Motor neuron (in vitro differentiated cells): ENCODE results near the gene NAGPA. TPM values are rescaled to one million over a fixed set of nuclear protein-coding genes. Genes with fewer than 3 reads are reported as not detected.
A peak's percentile ranks its signal among the peaks of the same experiment; 100 is the strongest.

ENCODE experiments used
- ATAC-seq, 8 experiments: fragments of 200-7000 bp; cut with Tn5 transposase; replicated peaks in 6 of 8; 2 replicates each; pipeline ENCODE4 v1.8.0; 2021; ENCODE audit warnings: mild to moderate bottlenecking in 8 of 8, moderate library complexity in 8 of 8
- H3K27ac ChIP-seq, 2 donors: fragments of 250-450 bp; sonication (Bioruptor Pico); 2 replicates each; pipeline ENCODE4 v1.9.0; 2021; ENCODE audit warnings: antibody characterized with exemption in 2 of 2, mild to moderate bottlenecking in 2 of 2, moderate library complexity in 1 of 2
- H3K4me1 ChIP-seq, 2 donors: fragments of 250-450 bp; sonication (Bioruptor Pico); replicated peaks in 1 of 2; 2 replicates each; pipeline ENCODE4 v1.6.1; 2021; ENCODE audit warnings: antibody characterized with exemption in 2 of 2, mild to moderate bottlenecking in 2 of 2, moderate library complexity in 1 of 2
- H3K4me3 ChIP-seq, 5 donors: fragments of 250-450 bp; sonication (Bioruptor Pico); 2 replicates each; pipeline ENCODE4 v1.9.0; 2021; ENCODE audit warnings: antibody characterized with exemption in 5 of 5, mild to moderate bottlenecking in 5 of 5, moderate library complexity in 4 of 5
- WGBS, 10 experiments: fragments of 450-650 bp; shearing (Covaris generic); methylation state at CpG; one replicate each; pipeline ENCODE4 v1.0.0; 2022; 5-methylcytosine and 5-hydroxymethylcytosine counted together
- in situ Hi-C, 9 experiments: fragments of 400-800 bp; cut with MboI; loops; one replicate each; pipeline ENCODE4 v1.15.0; 2021; ENCODE audit warnings: low sequenced_read_pairs in 9 of 9, low pct_unique_long_range_greater_than_20kb in 2 of 9; ENCODE audit not compliant: unreplicated experiment in 9 of 9
- total RNA-seq, 8 experiments: library from RNA; unstranded; fragments of 300-600 nt; gene quantifications; 2 replicates each; pipeline versions ENCODE4 v1.2.3 to v1.2.4, GENCODE V29; 2022

Gene NAGPA
- total RNA-seq, 8 experiments from 2014 or later = 1.5 to 18.7 (median 6.5) TPM

DNA sequence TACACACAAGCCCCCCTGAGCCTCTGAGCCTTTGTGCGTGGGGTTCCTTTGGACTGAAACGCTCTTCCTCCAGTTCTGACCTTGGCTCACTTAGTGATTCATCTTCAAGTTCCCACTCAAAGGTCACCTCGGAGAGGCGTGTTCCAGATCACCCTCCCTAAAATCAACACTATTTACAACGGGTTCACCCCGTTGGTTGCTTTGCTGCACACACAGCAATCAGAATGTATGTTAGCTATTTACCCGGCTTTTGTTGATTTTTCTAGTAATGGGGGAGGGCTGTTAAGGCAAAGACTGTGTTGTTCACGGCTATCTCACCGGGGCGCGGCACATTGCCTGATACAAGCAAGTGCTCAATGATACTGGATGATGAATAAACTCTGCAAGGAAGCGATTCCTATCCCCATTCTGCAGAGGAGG lies 977 bp downstream of the NAGPA start:
- H3K27ac ChIP-seq = no peak overlapping the region
- peaks cover 7 to 15% of the 10 kb centered on the region in 2 donors for H3K4me1 ChIP-seq
- peak in 1 of 8 experiments; percentile 6 for ATAC-seq
- H3K4me3 ChIP-seq = peak overlapping the region; percentile 77 to 89 (median 85)
- WGBS, 10 experiments = 9 to 53% (median 25%) methylated on average over 4 to 10 of the region's 12 CpGs; no CpG with 5 or more reads in 1 of the 10 experiments
- in situ Hi-C loops = no loop called here

DNA sequence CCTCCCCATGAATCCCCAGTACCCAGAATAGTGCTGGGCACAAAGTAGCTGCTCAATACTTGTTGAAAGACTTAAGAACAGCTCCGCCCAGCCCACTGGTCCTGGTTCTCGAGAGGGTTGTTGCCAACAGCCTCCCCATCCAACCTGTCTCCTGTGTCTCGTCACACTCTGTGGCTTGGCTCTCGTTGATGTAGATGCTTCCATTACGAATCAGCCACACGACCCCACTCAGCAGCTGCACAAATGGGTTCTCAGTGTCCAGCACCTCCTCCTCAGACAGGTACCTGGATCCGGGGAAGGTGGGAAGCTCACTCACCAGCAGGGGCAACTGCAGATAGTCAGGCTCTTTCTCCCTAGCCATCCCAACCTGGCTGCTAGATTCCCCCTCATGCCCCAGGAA lies 2.1 kb downstream of the NAGPA start:
- Histone ChIP-seq H3K4me3 (no peak overlapping the region), H3K4me1 (peaks cover 7 to 15% of the 10 kb centered on the region in 2 donors), H3K27ac (no peak overlapping the region)
- 40 to 100% (median 85%) methylated on average over 1 to 7 of the region's 7 CpGs; no CpG with 5 or more reads in 1 of the 10 experiments for WGBS, 10 experiments
- in situ Hi-C loops = no loop called here
- no peak for ATAC-seq

DNA sequence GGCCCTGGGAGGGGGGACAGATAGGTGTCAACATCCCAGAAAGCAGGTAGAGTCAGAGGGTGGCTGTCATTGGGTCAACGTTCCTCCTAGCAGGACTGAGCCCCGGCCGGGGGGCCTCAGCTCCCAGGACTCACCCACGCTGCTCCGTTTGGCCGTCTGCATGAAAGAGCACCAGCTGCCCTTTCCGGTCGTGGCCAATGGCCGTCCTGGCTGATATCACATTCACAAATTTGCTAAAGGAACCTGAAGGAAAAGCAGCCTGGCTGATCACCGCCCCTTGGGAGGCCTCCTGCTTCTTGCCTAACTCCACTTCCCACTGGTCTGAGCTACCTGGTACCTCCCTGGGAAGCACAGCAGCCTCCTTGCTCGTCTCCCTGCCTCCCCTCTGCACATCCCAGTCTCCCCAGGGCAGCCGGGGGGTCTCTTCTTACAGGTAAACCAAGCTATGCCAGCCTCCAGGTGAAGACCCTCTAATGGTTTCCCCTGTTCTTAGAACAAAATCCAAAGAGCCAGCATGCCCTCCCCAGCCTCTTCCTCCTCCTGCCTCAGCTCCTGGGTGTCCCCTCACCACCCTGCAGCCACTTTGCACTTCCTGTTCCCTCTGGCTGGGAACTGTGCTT lies 3.4 kb downstream of the NAGPA start:
- Histone ChIP-seq H3K27ac (no peak overlapping the region), H3K4me1 (peaks cover 7 to 14% of the 10 kb centered on the region in 2 donors), H3K4me3 (no peak overlapping the region)
- no peak for ATAC-seq
- in situ Hi-C loops = no loop called here
- 40 to 100% (median 79%) methylated on average over 1 to 11 of the region's 12 CpGs; no CpG with 5 or more reads in 4 of the 10 experiments for WGBS, 10 experiments

DNA sequence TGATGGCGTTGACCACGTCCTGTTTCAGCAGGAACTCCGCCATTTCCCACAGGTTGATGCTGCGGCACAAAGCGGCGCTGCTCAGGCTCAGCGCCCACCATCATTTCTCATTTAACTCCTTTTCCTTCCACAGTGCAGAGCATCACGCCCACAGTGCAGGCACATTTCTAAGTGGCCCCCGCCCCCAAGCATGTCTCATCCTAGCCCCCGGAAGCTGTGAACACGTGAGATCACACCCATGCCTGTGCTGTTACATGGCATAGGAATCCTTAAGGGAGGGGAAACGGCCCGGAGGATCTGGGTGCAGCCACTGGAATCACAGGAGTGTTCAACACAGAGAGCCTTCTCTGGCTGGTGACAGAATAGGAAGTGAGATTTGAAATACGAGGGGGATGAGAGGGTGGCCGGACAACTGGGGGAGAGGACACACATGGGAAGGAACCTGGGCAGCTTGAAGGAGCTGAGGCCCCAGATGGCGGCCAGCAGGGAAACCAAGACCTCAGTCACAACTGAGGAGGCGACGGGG lies 4.7 kb downstream of the NAGPA start:
- in situ Hi-C loops = no loop called here
- Histone ChIP-seq H3K4me1 (peaks cover 3 to 4% of the 10 kb centered on the region in 2 donors), H3K4me3 (no peak overlapping the region), H3K27ac (no peak overlapping the region)
- no peak for ATAC-seq
- 20 to 100% (median 90%) methylated on average over 1 to 11 of the region's 18 CpGs; no CpG with 5 or more reads in 2 of the 10 experiments for WGBS, 10 experiments

DNA sequence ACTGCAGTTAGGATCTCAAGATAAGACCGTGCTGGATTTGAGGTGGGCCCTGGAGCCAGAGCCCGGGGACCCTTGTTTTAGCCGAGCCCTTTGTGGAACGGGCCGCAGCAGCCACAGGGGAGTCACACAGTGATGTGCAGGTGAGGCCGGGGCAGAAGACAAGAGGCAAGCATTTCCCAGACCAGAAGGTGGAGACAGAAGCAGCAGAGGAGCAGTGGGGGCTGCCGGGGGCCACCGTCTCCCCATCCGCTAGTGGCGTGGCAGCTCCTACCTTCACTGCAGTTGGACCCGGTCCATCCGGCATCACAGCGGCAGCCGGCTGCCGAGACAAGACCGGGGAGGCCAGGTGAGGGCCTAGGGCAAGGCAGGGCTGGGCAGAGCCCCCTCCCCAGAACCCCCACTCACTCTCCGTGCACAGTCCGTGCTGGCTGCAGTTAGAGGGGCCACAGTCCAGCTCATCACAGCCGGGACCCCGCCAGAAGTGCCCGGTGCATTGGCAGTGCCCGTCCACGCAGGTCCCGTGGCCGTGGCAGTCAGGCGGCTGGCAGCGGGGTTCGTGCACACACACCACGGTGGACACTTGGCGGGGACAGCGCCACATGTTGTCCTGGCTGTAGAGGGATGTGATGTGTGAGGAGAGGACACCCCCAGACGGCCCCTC lies 6.0 kb downstream of the NAGPA start:
- ATAC-seq = no peak

DNA sequence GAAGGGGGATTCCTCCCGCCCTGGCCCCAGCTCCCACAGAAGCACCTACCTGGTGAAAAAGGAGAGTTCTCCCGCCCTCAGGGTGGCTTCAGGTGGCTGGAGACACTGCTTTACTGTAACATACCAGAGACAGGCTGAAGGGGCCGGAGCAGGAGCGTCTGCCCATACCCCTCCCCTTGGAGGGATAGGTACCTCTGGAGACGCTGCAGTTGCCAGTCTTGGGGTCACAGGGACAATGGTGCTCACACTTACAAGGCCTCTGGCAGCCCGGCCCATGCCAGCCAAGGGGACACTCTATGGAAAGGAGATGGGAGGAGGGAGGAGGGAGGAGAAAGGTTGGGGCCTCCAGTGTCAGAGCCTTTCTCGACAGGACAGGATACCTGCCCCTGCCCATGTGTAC lies 6.6 kb downstream of the NAGPA start:
- no peak overlapping the region for H3K27ac ChIP-seq
- no peaks in the 10 kb centered on the region for H3K4me1 ChIP-seq
- in situ Hi-C loops = no loop called here
- H3K4me3 ChIP-seq = no peak overlapping the region
- no peak for ATAC-seq
- WGBS, 10 experiments = 71 to 100% (median 85%) methylated on average over 1 of the region's 7 CpGs; no CpG with 5 or more reads in 6 of the 10 experiments

More for the DNA sequence above, 6.0 kb downstream of the NAGPA start:
- no peak overlapping the region for H3K4me3 ChIP-seq
- peaks cover 0 to under 1% of the 10 kb centered on the region in 2 donors for H3K4me1 ChIP-seq
- in situ Hi-C loops = no loop called here
- 90 to 100% (median 94%) methylated on average over 1 to 9 of the region's 32 CpGs; no CpG with 5 or more reads in 6 of the 10 experiments for WGBS, 10 experiments
- H3K27ac ChIP-seq = no peak overlapping the region

DNA sequence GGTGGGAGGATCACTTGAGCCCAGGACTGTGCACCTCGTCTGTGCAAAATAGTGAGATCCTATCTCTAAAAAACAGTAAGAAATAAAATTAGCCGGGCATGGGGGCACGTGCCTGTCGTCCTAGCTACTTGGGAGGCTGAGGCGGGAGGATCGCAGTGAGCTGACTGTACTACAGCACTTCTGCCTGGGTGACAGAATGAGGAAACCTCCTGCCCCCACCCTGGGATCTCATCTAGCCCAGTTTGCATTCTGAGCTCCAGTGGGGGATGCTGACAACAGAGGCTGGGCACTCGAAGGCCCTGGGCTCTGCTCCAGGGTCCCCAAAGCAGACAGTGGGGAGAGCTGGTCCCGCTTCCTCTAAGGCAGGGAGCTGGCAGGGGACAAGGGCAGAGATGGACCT lies 7.1 kb downstream of the NAGPA start:
- no peak for ATAC-seq
- WGBS, 10 experiments = 71 to 100% (median 80%) methylated on average over 1 to 3 of the region's 8 CpGs; no CpG with 5 or more reads in 5 of the 10 experiments
- in situ Hi-C loops = no loop called here
- Histone ChIP-seq H3K4me3 (no peak overlapping the region), H3K4me1 (no peaks in the 10 kb centered on the region), H3K27ac (no peak overlapping the region)

DNA sequence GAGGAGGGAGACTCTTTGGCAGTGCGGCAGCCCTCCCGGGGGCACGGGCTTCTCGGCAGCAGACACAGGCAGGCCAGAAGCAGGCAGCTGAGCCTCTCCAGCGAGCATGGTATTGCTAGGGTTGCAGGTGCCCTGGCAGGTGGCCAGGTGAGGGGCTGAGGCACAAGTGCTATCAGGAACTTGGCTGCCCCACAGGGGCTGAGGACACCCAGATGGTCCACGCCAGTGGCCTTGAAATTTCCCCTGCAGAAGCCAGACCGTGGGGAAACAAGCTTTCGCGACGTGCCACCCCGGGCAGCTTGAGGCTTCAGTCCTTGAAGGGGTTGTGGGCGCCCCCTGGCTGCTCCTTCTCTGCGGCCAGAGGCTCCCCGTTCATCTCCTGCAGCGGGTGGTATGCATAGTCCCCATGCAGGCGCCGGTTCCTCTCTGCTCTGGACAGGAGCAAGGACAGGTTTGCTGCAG lies 8.5 kb downstream of the NAGPA start:
- in situ Hi-C loops = no loop called here
- no peaks in the 10 kb centered on the region for H3K4me1 ChIP-seq
- peak in 6 of 8 experiments; percentile 68 to 92 (median 89) for ATAC-seq
- no peak overlapping the region for H3K27ac ChIP-seq
- H3K4me3 ChIP-seq = no peak overlapping the region
- 13 to 100% (median 31%) methylated on average over 1 to 6 of the region's 17 CpGs; no CpG with 5 or more reads in 5 of the 10 experiments for WGBS, 10 experiments

DNA sequence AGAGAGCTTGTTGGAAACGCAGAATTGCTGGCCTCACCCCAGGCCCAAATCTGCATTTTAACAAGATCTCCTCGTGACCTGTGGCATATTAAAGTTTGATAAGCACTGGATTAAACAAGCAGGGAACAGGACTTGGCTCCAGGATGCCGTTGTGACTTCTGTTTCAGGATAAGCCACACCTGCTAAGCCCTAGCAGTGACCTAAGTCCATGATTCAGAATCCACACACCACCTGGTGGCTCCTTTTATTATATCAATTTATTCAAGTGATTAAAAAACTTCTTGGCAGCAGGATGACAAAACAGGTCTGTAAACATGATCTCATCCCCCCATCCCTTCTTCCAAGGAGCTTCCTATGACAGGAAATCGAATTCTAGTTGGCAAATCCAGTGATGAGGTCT lies 9.1 kb downstream of the NAGPA start:
- H3K27ac ChIP-seq = no peak overlapping the region
- no peaks in the 10 kb centered on the region for H3K4me1 ChIP-seq
- H3K4me3 ChIP-seq = no peak overlapping the region
- ATAC-seq = peak in 7 of 8 experiments; percentile 6 to 62 (median 10)
- WGBS, 10 experiments = 17 to 90% (median 75%) methylated on average over 1 to 3 of the region's 4 CpGs; no CpG with 5 or more reads in 5 of the 10 experiments
- in situ Hi-C loops = no loop called here

DNA sequence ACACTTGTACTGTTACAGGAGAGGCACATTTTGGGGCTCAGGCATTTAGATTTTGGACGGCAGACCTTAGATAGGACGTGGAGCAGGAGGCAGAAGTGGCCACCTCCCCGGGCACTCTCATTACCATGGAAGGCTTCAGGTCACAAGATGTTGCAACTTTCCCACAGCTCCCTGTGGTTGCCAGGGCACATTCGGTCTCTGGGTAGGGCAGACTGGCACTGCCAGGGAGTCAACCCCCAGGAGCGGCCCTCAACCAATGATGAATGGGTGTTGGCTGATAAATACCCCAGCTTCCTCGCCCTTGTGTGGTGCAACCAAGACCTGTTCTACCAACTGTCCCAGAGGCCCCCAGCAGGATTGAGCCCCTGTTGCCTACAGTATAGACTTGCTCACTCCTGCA lies 11.2 kb downstream of the NAGPA start:
- in situ Hi-C loops = no loop called here
- Histone ChIP-seq H3K27ac (no peak overlapping the region), H3K4me1 (no peaks in the 10 kb centered on the region), H3K4me3 (no peak overlapping the region)
- ATAC-seq = no peak
- WGBS, 10 experiments = 60 to 85% (median 78%) methylated on average over 1 to 6 of the region's 6 CpGs; no CpG with 5 or more reads in 7 of the 10 experiments

DNA sequence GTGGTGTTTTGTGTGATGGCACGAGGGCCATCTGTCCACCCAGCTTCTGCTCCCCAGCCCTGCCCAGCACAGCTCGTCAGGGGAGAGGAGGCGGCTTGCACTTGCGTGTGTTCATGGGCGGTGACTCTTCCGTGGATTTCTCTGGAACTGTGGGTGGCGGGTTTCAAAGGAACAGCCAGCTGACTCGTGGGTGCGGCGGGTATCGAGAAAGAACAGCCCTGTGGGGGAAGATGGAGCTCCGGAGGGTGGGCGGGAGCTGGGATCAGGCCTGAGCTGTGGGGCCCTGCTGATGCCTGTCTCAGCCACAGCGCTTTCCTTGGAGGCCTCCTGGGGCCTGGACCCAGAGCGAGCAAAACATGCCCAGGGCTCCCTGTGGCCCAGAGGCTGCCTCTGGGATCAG lies 13.2 kb downstream of the NAGPA start:
- peak in 3 of 8 experiments; percentile 9 to 82 (median 56) for ATAC-seq
- 33% methylated on average over 1 of the region's 15 CpGs; no CpG with 5 or more reads in 9 of the 10 experiments for WGBS, 10 experiments

DNA sequence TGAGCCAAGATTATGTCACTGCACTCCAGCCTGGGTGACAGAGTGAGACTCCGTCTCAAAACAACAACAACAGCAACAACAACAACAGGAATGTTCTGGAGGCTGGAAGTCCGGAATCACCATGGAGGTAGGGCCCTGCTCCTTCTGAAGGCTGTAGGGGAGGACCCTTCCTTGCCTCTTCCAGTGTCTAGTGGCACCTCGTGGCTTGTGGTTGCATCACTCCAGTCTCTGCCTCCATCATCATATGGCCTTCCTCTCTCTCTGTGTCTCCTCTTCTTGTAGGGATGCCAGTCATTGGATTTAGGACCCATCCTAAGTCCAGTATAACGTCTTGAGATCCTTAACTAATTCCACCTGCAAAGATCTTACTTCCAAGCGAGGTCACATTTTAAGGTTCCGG lies 14.0 kb downstream of the NAGPA start:
- H3K27ac ChIP-seq = no peak overlapping the region
- WGBS, 10 experiments = 0 to 81% (median 33%) methylated on average over 1 to 5 of the region's 6 CpGs; no CpG with 5 or more reads in 4 of the 10 experiments
- ATAC-seq = no peak
- H3K4me1 ChIP-seq = no peaks in the 10 kb centered on the region
- in situ Hi-C loops = no loop called here
- no peak overlapping the region for H3K4me3 ChIP-seq

More for the DNA sequence above, 13.2 kb downstream of the NAGPA start:
- no peak overlapping the region for H3K27ac ChIP-seq
- in situ Hi-C loops = no loop called here
- H3K4me3 ChIP-seq = no peak overlapping the region
- H3K4me1 ChIP-seq = no peaks in the 10 kb centered on the region

DNA sequence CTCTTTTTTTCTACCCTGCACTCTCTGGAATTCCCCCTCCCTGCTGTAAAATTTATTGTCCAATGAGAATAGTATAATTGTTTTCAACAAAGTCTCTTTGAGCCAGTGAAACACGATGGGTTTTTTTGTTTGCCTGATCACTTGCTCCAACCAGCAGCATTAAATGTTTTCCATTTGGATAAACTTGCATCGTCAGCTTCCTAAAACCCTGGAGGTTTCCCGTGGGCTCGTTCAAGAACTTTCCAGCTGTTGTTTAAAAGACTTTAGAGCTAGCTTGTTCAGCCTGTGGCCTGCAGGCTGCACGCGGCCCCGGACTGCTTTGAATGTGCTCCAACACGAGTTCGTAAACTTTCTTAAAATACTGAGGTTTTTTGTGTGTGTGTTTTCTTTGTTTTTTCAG lies 14.9 kb downstream of the NAGPA start:
- H3K27ac ChIP-seq = no peak overlapping the region
- no peaks in the 10 kb centered on the region for H3K4me1 ChIP-seq
- H3K4me3 ChIP-seq = no peak overlapping the region
- no peak for ATAC-seq
- in situ Hi-C loops = no loop called here
- WGBS, 10 experiments = 0 to 62% (median 50%) methylated on average over 1 to 9 of the region's 9 CpGs; no CpG with 5 or more reads in 1 of the 10 experiments
